A673 (cell line): ENCODE data around the gene FNDC3B.

Experiments
- EZH2 ChIP-seq: fragments of 200-600 bp; sonication (generic); IDR thresholded peaks from 2 replicates; pipeline ENCODE4 v1.6.1; 2017; ENCODE audit warnings: borderline replicate concordance, low read depth, mild to moderate bottlenecking, mixed read lengths, antibody characterized with exemption, low read length; ENCODE audit not compliant: poor library complexity, severe bottlenecking
- TF ChIP-seq, protein P1 (sequence below): fragments of 300-800, 200-600 bp; sonication (generic); conservative IDR thresholded peaks from 2 replicates; pipeline ENCODE4 v1.5.1; 2017; ENCODE audit warnings: low read depth, mild to moderate bottlenecking, antibody characterized with exemption, low read length, moderate library complexity, mixed read lengths

- TF ChIP-seq, protein P1, sequence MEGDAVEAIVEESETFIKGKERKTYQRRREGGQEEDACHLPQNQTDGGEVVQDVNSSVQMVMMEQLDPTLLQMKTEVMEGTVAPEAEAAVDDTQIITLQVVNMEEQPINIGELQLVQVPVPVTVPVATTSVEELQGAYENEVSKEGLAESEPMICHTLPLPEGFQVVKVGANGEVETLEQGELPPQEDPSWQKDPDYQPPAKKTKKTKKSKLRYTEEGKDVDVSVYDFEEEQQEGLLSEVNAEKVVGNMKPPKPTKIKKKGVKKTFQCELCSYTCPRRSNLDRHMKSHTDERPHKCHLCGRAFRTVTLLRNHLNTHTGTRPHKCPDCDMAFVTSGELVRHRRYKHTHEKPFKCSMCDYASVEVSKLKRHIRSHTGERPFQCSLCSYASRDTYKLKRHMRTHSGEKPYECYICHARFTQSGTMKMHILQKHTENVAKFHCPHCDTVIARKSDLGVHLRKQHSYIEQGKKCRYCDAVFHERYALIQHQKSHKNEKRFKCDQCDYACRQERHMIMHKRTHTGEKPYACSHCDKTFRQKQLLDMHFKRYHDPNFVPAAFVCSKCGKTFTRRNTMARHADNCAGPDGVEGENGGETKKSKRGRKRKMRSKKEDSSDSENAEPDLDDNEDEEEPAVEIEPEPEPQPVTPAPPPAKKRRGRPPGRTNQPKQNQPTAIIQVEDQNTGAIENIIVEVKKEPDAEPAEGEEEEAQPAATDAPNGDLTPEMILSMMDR, result no peak
- TF ChIP-seq EZH2, result no peak
Observed at GRCh38 chr3:172262991-172263608, 223.7 kb downstream of the FNDC3B start.
